ENCODE data around the gene BRD7.

BRD7 gene

GRCh38 chr16:50309527-50310307 lies 59.1 kb downstream of the BRD7 start:
- Histone ChIP-seq H3K27ac (ENCODE audit: low read depth, low read length) (no peak overlapping the region), H3K27me3 (ENCODE audit: control insufficient read depth, insufficient read depth, low read length) (no peaks in the 10 kb centered on the region), H3K4me3 (ENCODE audit: low read depth, low read length) (no peak overlapping the region), H3K9me3 (ENCODE audit: control insufficient read depth, insufficient read depth, low read depth, low read length) (no peaks in the 10 kb centered on the region), H3K36me3 (ENCODE audit: control insufficient read depth, insufficient read depth, low read length) (peaks cover 12% of the 10 kb centered on the region), H3K9ac (ENCODE audit: low read length) (no peak overlapping the region), H3K4me1 (ENCODE audit: control insufficient read depth, insufficient read depth, low read length) (no peaks in the 10 kb centered on the region; the same call in 1 of the 2 replicates)

- no peak overlapping the region for H3K9ac ChIP-seq (ENCODE audit: low read length)
- H3K27ac ChIP-seq (ENCODE audit: low read depth, low read length), result no peak overlapping the region
Observed at GRCh38 chr16:50309156-50309526, 59.6 kb downstream of the BRD7 start.

GRCh38 chr16:50308237-50308965 lies 60.4 kb downstream of the BRD7 start:
- H3K4me3 ChIP-seq (ENCODE audit: low read depth, low read length), result no peak overlapping the region
- H3K4me1 ChIP-seq (ENCODE audit: control insufficient read depth, insufficient read depth, low read length), result no peaks in the 10 kb centered on the region

More at GRCh38 chr16:50309156-50309526, 59.6 kb downstream of the BRD7 start:
- no peaks in the 10 kb centered on the region for H3K27me3 ChIP-seq (ENCODE audit: control insufficient read depth, insufficient read depth, low read length)
- no peaks in the 10 kb centered on the region for H3K9me3 ChIP-seq (ENCODE audit: control insufficient read depth, insufficient read depth, low read depth, low read length)
- H3K4me3 ChIP-seq (ENCODE audit: low read depth, low read length), result no peak overlapping the region
- peaks cover 7% of the 10 kb centered on the region for H3K36me3 ChIP-seq (ENCODE audit: control insufficient read depth, insufficient read depth, low read length)
- H3K4me1 ChIP-seq (ENCODE audit: control insufficient read depth, insufficient read depth, low read length), result no peaks in the 10 kb centered on the region; the same call in 1 of the 2 replicates

GRCh38 chr16:50306287-50306686 lies 62.5 kb downstream of the BRD7 start:
- Histone ChIP-seq H3K9me3 (ENCODE audit: control insufficient read depth, insufficient read depth, low read depth, low read length) (no peaks in the 10 kb centered on the region), H3K36me3 (ENCODE audit: control insufficient read depth, insufficient read depth, low read length) (no peaks in the 10 kb centered on the region), H3K4me1 (ENCODE audit: control insufficient read depth, insufficient read depth, low read length) (no peaks in the 10 kb centered on the region), H3K27me3 (ENCODE audit: control insufficient read depth, insufficient read depth, low read length) (no peaks in the 10 kb centered on the region), H3K9ac (ENCODE audit: low read length) (no peak overlapping the region), H3K27ac (ENCODE audit: low read depth, low read length) (no peak overlapping the region), H3K4me3 (ENCODE audit: low read depth, low read length) (no peak overlapping the region)

More at GRCh38 chr16:50308237-50308965, 60.4 kb downstream of the BRD7 start:
- Histone ChIP-seq H3K27me3 (ENCODE audit: control insufficient read depth, insufficient read depth, low read length) (no peaks in the 10 kb centered on the region), H3K9me3 (ENCODE audit: control insufficient read depth, insufficient read depth, low read depth, low read length) (no peaks in the 10 kb centered on the region), H3K9ac (ENCODE audit: low read length) (no peak overlapping the region), H3K27ac (ENCODE audit: low read depth, low read length) (no peak overlapping the region), H3K36me3 (ENCODE audit: control insufficient read depth, insufficient read depth, low read length) (no peaks in the 10 kb centered on the region; the same call in 1 of the 2 replicates)

- no peaks in the 10 kb centered on the region for H3K36me3 ChIP-seq (ENCODE audit: control insufficient read depth, insufficient read depth, low read length)
- H3K9ac ChIP-seq (ENCODE audit: low read length), result no peak overlapping the region
- no peaks in the 10 kb centered on the region for H3K9me3 ChIP-seq (ENCODE audit: control insufficient read depth, insufficient read depth, low read depth, low read length)
- no peaks in the 10 kb centered on the region for H3K4me1 ChIP-seq (ENCODE audit: control insufficient read depth, insufficient read depth, low read length)
- H3K4me3 ChIP-seq (ENCODE audit: low read depth, low read length), result no peak overlapping the region
- no peak overlapping the region for H3K27ac ChIP-seq (ENCODE audit: low read depth, low read length)
- no peaks in the 10 kb centered on the region for H3K27me3 ChIP-seq (ENCODE audit: control insufficient read depth, insufficient read depth, low read length)
Observed at GRCh38 chr16:50305441-50306061, 63.2 kb downstream of the BRD7 start.

- no peak overlapping the region for H3K27ac ChIP-seq (ENCODE audit: low read depth, low read length)
- H3K36me3 ChIP-seq (ENCODE audit: control insufficient read depth, insufficient read depth, low read length), result no peaks in the 10 kb centered on the region
- no peaks in the 10 kb centered on the region for H3K4me1 ChIP-seq (ENCODE audit: control insufficient read depth, insufficient read depth, low read length)
- no peaks in the 10 kb centered on the region for H3K9me3 ChIP-seq (ENCODE audit: control insufficient read depth, insufficient read depth, low read depth, low read length)
- no peaks in the 10 kb centered on the region for H3K27me3 ChIP-seq (ENCODE audit: control insufficient read depth, insufficient read depth, low read length)
- H3K4me3 ChIP-seq (ENCODE audit: low read depth, low read length), result no peak overlapping the region
- no peak overlapping the region for H3K9ac ChIP-seq (ENCODE audit: low read length)
Observed at GRCh38 chr16:50304467-50305440, 64.0 kb downstream of the BRD7 start.

- no peaks in the 10 kb centered on the region for H3K27me3 ChIP-seq (ENCODE audit: control insufficient read depth, insufficient read depth, low read length)
- no peaks in the 10 kb centered on the region for H3K36me3 ChIP-seq (ENCODE audit: control insufficient read depth, insufficient read depth, low read length)
- H3K9ac ChIP-seq (ENCODE audit: low read length), result no peak overlapping the region
- no peak overlapping the region for H3K4me3 ChIP-seq (ENCODE audit: low read depth, low read length)
- H3K4me1 ChIP-seq (ENCODE audit: control insufficient read depth, insufficient read depth, low read length), result no peaks in the 10 kb centered on the region
- H3K9me3 ChIP-seq (ENCODE audit: control insufficient read depth, insufficient read depth, low read depth, low read length), result no peaks in the 10 kb centered on the region
- H3K27ac ChIP-seq (ENCODE audit: low read depth, low read length), result no peak overlapping the region
Observed at GRCh38 chr16:50303605-50304466, 65.0 kb downstream of the BRD7 start.

GRCh38 chr16:50303041-50303604 lies 65.7 kb downstream of the BRD7 start:
- Histone ChIP-seq H3K9ac (ENCODE audit: low read length) (no peak overlapping the region), H3K4me1 (ENCODE audit: control insufficient read depth, insufficient read depth, low read length) (no peaks in the 10 kb centered on the region), H3K27me3 (ENCODE audit: control insufficient read depth, insufficient read depth, low read length) (no peaks in the 10 kb centered on the region), H3K9me3 (ENCODE audit: control insufficient read depth, insufficient read depth, low read depth, low read length) (no peaks in the 10 kb centered on the region), H3K4me3 (ENCODE audit: low read depth, low read length) (no peak overlapping the region), H3K36me3 (ENCODE audit: control insufficient read depth, insufficient read depth, low read length) (no peaks in the 10 kb centered on the region), H3K27ac (ENCODE audit: low read depth, low read length) (no peak overlapping the region)

GRCh38 chr16:50302472-50303005 lies 66.2 kb downstream of the BRD7 start:
- no peak overlapping the region for H3K9ac ChIP-seq (ENCODE audit: low read length)
- no peaks in the 10 kb centered on the region for H3K9me3 ChIP-seq (ENCODE audit: control insufficient read depth, insufficient read depth, low read depth, low read length)
- H3K27me3 ChIP-seq (ENCODE audit: control insufficient read depth, insufficient read depth, low read length), result no peaks in the 10 kb centered on the region
- no peak overlapping the region for H3K4me3 ChIP-seq (ENCODE audit: low read depth, low read length)
- no peaks in the 10 kb centered on the region for H3K4me1 ChIP-seq (ENCODE audit: control insufficient read depth, insufficient read depth, low read length)
- H3K36me3 ChIP-seq (ENCODE audit: control insufficient read depth, insufficient read depth, low read length), result no peaks in the 10 kb centered on the region
- no peak overlapping the region for H3K27ac ChIP-seq (ENCODE audit: low read depth, low read length)
